ENCODE measurements around the gene ERG28. TPM values are rescaled to one million over a fixed set of nuclear protein-coding genes. Genes with fewer than 3 reads are reported as not detected.

The ERG28 gene
- total RNA-seq, 1 experiment from 2014 or later: 18.4 TPM

DNA sequence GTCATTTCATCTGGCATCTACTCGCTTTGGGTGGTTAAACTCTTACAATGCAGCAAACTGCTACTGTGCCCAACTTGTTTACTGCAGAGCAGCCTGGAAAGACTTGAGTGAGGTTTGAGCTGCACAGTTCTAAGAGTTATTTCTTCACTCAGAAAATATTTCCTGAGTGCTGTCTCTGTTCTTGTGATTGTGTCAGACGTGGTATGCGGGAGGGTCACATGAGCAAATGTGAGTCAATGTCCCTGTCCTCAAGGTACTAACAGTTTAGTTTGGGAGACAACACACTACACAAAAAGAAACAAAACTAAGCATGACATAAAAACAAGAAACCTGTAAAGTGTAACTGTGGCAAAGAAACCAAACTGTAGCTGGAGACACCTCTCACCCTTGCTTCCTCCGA is 49.8 kb downstream of the ERG28 start:
- H3K4me2 ChIP-seq (ENCODE audit: low read length): no peak overlapping the region
- no peaks in the 10 kb centered on the region for H3K79me2 ChIP-seq (ENCODE audit: insufficient read depth, low read length)
- no peak for TF ChIP-seq EZH2 (IDR thresholded peaks at IDR 0.05)
- TF ChIP-seq, protein P1, sequence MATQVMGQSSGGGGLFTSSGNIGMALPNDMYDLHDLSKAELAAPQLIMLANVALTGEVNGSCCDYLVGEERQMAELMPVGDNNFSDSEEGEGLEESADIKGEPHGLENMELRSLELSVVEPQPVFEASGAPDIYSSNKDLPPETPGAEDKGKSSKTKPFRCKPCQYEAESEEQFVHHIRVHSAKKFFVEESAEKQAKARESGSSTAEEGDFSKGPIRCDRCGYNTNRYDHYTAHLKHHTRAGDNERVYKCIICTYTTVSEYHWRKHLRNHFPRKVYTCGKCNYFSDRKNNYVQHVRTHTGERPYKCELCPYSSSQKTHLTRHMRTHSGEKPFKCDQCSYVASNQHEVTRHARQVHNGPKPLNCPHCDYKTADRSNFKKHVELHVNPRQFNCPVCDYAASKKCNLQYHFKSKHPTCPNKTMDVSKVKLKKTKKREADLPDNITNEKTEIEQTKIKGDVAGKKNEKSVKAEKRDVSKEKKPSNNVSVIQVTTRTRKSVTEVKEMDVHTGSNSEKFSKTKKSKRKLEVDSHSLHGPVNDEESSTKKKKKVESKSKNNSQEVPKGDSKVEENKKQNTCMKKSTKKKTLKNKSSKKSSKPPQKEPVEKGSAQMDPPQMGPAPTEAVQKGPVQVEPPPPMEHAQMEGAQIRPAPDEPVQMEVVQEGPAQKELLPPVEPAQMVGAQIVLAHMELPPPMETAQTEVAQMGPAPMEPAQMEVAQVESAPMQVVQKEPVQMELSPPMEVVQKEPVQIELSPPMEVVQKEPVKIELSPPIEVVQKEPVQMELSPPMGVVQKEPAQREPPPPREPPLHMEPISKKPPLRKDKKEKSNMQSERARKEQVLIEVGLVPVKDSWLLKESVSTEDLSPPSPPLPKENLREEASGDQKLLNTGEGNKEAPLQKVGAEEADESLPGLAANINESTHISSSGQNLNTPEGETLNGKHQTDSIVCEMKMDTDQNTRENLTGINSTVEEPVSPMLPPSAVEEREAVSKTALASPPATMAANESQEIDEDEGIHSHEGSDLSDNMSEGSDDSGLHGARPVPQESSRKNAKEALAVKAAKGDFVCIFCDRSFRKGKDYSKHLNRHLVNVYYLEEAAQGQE (IDR thresholded peaks at IDR 0.05; ENCODE audit: low read depth): no peak
- TF ChIP-seq, protein P2, sequence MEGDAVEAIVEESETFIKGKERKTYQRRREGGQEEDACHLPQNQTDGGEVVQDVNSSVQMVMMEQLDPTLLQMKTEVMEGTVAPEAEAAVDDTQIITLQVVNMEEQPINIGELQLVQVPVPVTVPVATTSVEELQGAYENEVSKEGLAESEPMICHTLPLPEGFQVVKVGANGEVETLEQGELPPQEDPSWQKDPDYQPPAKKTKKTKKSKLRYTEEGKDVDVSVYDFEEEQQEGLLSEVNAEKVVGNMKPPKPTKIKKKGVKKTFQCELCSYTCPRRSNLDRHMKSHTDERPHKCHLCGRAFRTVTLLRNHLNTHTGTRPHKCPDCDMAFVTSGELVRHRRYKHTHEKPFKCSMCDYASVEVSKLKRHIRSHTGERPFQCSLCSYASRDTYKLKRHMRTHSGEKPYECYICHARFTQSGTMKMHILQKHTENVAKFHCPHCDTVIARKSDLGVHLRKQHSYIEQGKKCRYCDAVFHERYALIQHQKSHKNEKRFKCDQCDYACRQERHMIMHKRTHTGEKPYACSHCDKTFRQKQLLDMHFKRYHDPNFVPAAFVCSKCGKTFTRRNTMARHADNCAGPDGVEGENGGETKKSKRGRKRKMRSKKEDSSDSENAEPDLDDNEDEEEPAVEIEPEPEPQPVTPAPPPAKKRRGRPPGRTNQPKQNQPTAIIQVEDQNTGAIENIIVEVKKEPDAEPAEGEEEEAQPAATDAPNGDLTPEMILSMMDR (IDR thresholded peaks at IDR 0.05 in 2 of 3, conservative IDR thresholded peaks at IDR 0.05 in 1 of 3; ENCODE audit: borderline replicate concordance in 1 of 3, insufficient read depth in 1 of 3, low read depth in 2 of 3, low read length in 2 of 3): no peak
- TF ChIP-seq, protein P3, sequence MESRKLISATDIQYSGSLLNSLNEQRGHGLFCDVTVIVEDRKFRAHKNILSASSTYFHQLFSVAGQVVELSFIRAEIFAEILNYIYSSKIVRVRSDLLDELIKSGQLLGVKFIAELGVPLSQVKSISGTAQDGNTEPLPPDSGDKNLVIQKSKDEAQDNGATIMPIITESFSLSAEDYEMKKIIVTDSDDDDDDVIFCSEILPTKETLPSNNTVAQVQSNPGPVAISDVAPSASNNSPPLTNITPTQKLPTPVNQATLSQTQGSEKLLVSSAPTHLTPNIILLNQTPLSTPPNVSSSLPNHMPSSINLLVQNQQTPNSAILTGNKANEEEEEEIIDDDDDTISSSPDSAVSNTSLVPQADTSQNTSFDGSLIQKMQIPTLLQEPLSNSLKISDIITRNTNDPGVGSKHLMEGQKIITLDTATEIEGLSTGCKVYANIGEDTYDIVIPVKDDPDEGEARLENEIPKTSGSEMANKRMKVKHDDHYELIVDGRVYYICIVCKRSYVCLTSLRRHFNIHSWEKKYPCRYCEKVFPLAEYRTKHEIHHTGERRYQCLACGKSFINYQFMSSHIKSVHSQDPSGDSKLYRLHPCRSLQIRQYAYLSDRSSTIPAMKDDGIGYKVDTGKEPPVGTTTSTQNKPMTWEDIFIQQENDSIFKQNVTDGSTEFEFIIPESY (IDR thresholded peaks at IDR 0.05; ENCODE audit: extremely low read depth, insufficient replicate concordance, low read length): no peak
- TF ChIP-seq POLR2A (IDR thresholded peaks at IDR 0.05; ENCODE audit: borderline replicate concordance, extremely low read depth, insufficient read depth, insufficient read length): no peak
- TF ChIP-seq FOSL1 (IDR thresholded peaks at IDR 0.05; ENCODE audit: low read depth): no peak
- TF ChIP-seq EGR1 (IDR thresholded peaks at IDR 0.05; ENCODE audit: low read depth): no peak
- no peak for TF ChIP-seq RAD21 (IDR thresholded peaks at IDR 0.05; ENCODE audit: low read depth)
- TF ChIP-seq, protein P4, sequence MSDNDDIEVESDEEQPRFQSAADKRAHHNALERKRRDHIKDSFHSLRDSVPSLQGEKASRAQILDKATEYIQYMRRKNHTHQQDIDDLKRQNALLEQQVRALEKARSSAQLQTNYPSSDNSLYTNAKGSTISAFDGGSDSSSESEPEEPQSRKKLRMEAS (IDR thresholded peaks at IDR 0.05): no peak
- H3K9me3 ChIP-seq (ENCODE audit: control insufficient read depth in 1 of 2, insufficient read depth in 1 of 2, low read depth in 1 of 2, low read length in 2 of 2): no peaks in the 10 kb centered on the region; a peak in 1 of 4 replicates
- no peak for DNase-seq (ENCODE audit: low read depth, low spot score)
- H3K27ac ChIP-seq (ENCODE audit: low read depth, low read length): no peak overlapping the region
- intact Hi-C loops (cut with micrococcal nuclease): no loop called here
- no peaks in the 10 kb centered on the region for H3K27me3 ChIP-seq (ENCODE audit: insufficient read depth, low read length)
- H4K20me1 ChIP-seq (ENCODE audit: insufficient read depth): no peaks in the 10 kb centered on the region
- no peak for ATAC-seq
- no peaks in the 10 kb centered on the region; a peak in 1 of 4 replicates for H3K4me1 ChIP-seq (ENCODE audit: control insufficient read depth in 1 of 2, insufficient read depth in 2 of 2, low read length in 2 of 2)
- H3K4me3 ChIP-seq (replicated peaks in 1 of 2; ENCODE audit: low read depth in 1 of 2, low read length in 2 of 2): no peak overlapping the region
- no peaks in the 10 kb centered on the region for H3K36me3 ChIP-seq (ENCODE audit: control insufficient read depth in 1 of 2, insufficient read depth in 2 of 2, low read length in 2 of 2)
- ChIA-PET RAD21 (ENCODE audit: low non-redundant PET in 1 of 2, low total read pairs in 2 of 2, uncharacterized antibody in 2 of 2, unreplicated experiment in 2 of 2) (no interaction called here), POLR2A (no interaction called here), CTCF (no interaction called here)
- no TSS peak for BruUV-seq (replicated peaks)
- H3K9me2 ChIP-seq (ENCODE audit: insufficient read depth): no peaks in the 10 kb centered on the region
- no peak overlapping the region for H3K9ac ChIP-seq (ENCODE audit: low read length)
- no peak overlapping the region for H2AFZ ChIP-seq (ENCODE audit: low read depth, low read length, poor library complexity, severe bottlenecking)
